Body of pancreas (tissue), 4 donors: ENCODE results near the gene SYNPO2. TPM values are rescaled to one million over a fixed set of nuclear protein-coding genes. Genes with fewer than 3 reads are reported as not detected.

Experiments
- ATAC-seq: fragments of 150-250 bp; one replicate; pipeline ENCODE4 v1.9.1; 2016
- DNase-seq, 4 donors: peaks; one replicate each; pipeline ENCODE4 v3.0.0-alpha.2; 2019
- H3K27ac ChIP-seq, 4 donors: fragments of 200-600 bp; sonication (generic); 1 replicate in 3 of 4; 2 replicates in 1 of 4; pipeline versions ENCODE4 v1.5.1 to v1.6.1; 2016 to 2019; ENCODE audit warnings: mild to moderate bottlenecking in 1 of 4, mixed read lengths in 1 of 4, moderate library complexity in 1 of 4
- H3K27me3 ChIP-seq, 2 donors: fragments of 200-600 bp; sonication (generic); one replicate each; pipeline ENCODE4 v1.6.0; 2016; ENCODE audit warnings: mild to moderate bottlenecking in 1 of 2
- H3K36me3 ChIP-seq, 2 donors: fragments of 200-600 bp; sonication (generic); replicated peaks in 1 of 2; 2 replicates each; pipeline ENCODE4 v1.5.1; 2016; ENCODE audit warnings: low read depth in 2 of 2; ENCODE audit not compliant: insufficient read depth in 1 of 2
- H3K4me1 ChIP-seq: fragments of 200-600 bp; sonication (generic); one replicate; pipeline ENCODE4 v1.6.0; 2016
- H3K4me3 ChIP-seq, 2 donors: fragments of 200-600 bp; sonication (generic); 1 replicate in 1 of 2; 2 replicates in 1 of 2; pipeline ENCODE4 v1.5.1; 2016 to 2019
- H3K9me3 ChIP-seq, 3 donors: fragments of 200-600 bp; sonication (generic); 1 replicate in 2 of 3; 2 replicates in 1 of 3; pipeline ENCODE4 v1.5.1; 2016
- POLR2A ChIP-seq, 3 donors: fragments of 450-650 bp; IDR thresholded peaks; one replicate each; pipeline ENCODE4 v1.6.1; 2016; ENCODE audit warnings: antibody characterized with exemption in 3 of 3, mild to moderate bottlenecking in 2 of 3
- WGBS, 2 donors: methylation state at CpG; one replicate each; pipeline ENCODE4 v1.1.5; 2017; 5-methylcytosine and 5-hydroxymethylcytosine counted together
- intact Hi-C: fragments of 100-400 bp; cut with DNase I; formaldehyde crosslinking; loops from one replicate; pipeline ENCODE4 v1.15.1; 2023
- total RNA-seq, 2 donors: library from RNA; depleted of rRNA; stranded (reverse); fragments of >200 nt; gene quantifications; one replicate each; pipeline ENCODE4 v1.1.0, GENCODE V29; 2016
- TF ChIP-seq, protein P1 (sequence below), 7 experiments: fragments of 450-650 bp in 4 of 7; fragments of 200-600 bp in 3 of 7; sonication (generic) in 3 of 7; IDR thresholded peaks; one replicate each; pipeline ENCODE4 v1.5.1; 2016 to 2019; ENCODE audit warnings: antibody characterized with exemption in 7 of 7

The SYNPO2 gene
- total RNA-seq, 2 donors from 2014 or later, result 7.6 to 19.5 TPM

DNA sequence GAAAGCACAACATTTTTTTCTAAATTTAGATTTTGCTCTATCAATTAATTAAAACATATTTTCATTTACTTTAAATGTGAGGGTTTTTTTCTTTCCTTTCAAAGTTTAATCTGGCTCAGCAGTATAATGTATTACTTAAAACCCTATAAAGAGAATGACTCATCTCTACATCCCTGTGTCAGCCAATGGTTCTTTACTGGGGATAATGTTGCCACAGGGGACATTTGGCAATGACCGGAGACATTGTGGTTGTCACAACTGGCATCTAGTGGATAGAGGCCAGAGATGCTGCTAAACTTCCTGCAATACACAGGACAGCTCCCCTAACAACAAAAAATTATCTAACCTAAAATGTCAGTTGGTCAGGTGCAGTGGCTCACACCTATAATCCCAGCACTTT lies 53.8 kb downstream of the SYNPO2 start:
- H3K4me1 ChIP-seq, result no peaks in the 10 kb centered on the region
- no peaks in the 10 kb centered on the region for H3K27me3 ChIP-seq
- no peak for DNase-seq
- no peak for TF ChIP-seq POLR2A (IDR thresholded peaks at IDR 0.05)
- TF ChIP-seq, protein P1, sequence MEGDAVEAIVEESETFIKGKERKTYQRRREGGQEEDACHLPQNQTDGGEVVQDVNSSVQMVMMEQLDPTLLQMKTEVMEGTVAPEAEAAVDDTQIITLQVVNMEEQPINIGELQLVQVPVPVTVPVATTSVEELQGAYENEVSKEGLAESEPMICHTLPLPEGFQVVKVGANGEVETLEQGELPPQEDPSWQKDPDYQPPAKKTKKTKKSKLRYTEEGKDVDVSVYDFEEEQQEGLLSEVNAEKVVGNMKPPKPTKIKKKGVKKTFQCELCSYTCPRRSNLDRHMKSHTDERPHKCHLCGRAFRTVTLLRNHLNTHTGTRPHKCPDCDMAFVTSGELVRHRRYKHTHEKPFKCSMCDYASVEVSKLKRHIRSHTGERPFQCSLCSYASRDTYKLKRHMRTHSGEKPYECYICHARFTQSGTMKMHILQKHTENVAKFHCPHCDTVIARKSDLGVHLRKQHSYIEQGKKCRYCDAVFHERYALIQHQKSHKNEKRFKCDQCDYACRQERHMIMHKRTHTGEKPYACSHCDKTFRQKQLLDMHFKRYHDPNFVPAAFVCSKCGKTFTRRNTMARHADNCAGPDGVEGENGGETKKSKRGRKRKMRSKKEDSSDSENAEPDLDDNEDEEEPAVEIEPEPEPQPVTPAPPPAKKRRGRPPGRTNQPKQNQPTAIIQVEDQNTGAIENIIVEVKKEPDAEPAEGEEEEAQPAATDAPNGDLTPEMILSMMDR (IDR thresholded peaks at IDR 0.05), result no peak
- no peaks in the 10 kb centered on the region for H3K9me3 ChIP-seq
- H3K27ac ChIP-seq, result no peak overlapping the region
- H3K36me3 ChIP-seq, result no peaks in the 10 kb centered on the region
- H3K4me3 ChIP-seq, result no peak overlapping the region
- WGBS, 2 donors, result 83 to 91% methylated on average over 1 of the region's 1 CpG
- intact Hi-C loops, result no loop called here
- ATAC-seq, result no peak

DNA sequence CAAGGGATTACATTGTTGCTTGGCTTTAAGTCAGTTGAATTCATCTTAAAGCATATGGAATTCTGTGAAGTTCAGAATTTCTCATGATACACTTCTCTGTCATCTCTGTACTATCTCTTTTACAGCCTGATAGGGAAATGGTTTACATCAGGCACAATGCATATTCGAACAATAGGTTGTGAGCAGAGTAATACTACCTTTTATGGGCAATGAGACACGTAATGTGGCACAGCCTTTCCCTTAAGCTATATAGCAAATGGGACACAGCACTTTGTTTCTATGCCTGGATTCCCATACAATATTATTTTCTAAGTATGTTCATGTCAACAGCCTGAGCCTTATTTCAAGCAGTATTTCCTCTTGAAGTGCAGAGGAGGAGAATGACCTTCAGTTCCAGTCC lies 58.4 kb downstream of the SYNPO2 start:
- Histone ChIP-seq H3K9me3 (no peaks in the 10 kb centered on the region), H3K36me3 (no peaks in the 10 kb centered on the region), H3K4me1 (no peaks in the 10 kb centered on the region), H3K27ac (no peak overlapping the region), H3K27me3 (no peaks in the 10 kb centered on the region), H3K4me3 (no peak overlapping the region)
- DNase-seq (no peak), ATAC-seq (no peak)
- no peak for TF ChIP-seq POLR2A (IDR thresholded peaks at IDR 0.05)
- TF ChIP-seq, protein P1 (IDR thresholded peaks at IDR 0.05), result no peak
- intact Hi-C loops, result no loop called here
- WGBS, 2 donors, result 50 to 57% methylated on average over 2 of the region's 2 CpGs

DNA sequence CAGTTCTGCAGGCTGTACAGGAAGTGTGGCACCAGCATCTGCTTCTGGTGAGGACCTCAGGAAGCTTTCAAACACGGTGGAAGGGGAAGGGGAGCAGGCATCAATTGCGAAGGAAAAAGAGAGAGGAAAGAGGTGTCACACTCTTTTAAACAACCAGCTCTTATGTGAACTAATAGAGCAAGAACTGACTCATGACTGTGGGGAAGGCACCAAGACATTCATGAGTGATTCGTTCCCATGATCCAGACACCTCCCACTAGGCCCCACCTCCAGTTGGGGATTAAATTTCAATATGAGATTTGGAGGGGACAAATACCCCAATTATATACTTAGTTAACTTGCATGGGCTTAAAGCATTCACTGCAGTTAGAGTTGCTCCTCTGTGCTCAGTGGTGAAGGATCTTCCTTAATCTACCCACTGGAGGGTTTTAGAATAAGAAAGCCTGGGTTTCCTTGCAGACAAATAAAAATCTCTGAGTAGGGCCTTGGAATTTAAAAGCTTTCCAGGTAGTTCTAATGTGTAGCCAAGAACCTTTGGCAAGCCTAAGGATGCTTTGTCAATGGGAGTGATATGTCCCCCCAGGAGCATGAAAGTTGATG lies 60.0 kb downstream of the SYNPO2 start:
- H3K36me3 ChIP-seq, result no peaks in the 10 kb centered on the region
- 59 to 65% methylated on average over 3 of the region's 3 CpGs for WGBS, 2 donors
- no peak for TF ChIP-seq POLR2A (IDR thresholded peaks at IDR 0.05)
- H3K27me3 ChIP-seq, result no peaks in the 10 kb centered on the region
- intact Hi-C loops, result no loop called here
- no peaks in the 10 kb centered on the region for H3K4me1 ChIP-seq
- H3K9me3 ChIP-seq, result no peaks in the 10 kb centered on the region
- no peak for ATAC-seq
- no peak overlapping the region for H3K27ac ChIP-seq
- no peak for DNase-seq
- H3K4me3 ChIP-seq, result no peak overlapping the region

DNA sequence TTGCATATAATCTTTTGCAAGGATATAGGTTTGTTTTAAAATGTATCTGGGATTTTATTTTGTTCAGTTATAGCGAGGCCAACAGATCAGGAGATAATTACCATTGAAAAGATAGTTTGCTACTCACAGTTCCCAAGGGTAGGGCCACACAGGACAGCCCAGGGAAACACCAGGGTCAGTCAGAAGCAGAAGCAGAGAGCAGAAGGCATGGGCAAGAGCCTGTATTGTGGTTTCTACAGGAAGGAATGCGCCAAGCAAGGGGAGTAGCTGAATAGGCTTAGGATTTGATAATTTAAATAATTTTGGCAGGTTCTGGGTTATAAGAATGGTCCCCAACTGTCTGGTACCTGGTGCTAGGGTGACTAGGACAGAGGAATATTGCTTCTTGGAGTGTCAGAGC lies 61.6 kb downstream of the SYNPO2 start:
- no peaks in the 10 kb centered on the region for H3K4me1 ChIP-seq
- TF ChIP-seq POLR2A (IDR thresholded peaks at IDR 0.05), result no peak
- TF ChIP-seq, protein P1 (IDR thresholded peaks at IDR 0.05), result no peak

DNA sequence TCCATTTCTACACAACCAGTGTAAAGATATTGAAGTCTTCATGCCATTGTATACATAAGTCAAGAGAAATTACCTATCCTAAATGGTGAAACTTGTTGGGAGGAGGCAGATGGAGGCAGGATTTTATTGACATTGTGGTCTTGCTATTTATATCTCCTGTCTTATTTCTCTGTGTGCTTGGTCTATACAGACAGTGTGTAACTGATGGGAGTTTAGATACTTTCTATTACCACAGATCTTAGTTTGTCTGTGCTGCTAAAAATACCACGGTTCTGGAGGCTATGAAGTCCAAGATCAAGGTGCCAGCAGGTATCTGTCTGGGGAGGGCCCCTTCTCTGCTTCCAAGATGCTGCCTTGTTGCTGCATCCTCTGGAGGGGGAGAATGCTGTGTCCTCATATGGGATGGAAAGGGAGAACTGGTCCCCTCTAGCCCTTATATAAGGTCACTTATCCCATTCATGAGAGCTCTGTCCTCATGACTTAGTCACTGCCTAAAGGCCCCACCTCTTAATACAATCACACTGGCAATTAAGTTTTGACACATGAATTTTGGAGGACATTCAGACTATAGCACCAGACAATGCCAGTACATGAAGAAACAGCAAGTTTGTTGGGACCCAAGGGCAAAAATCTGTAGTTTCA lies 62.4 kb downstream of the SYNPO2 start:
- TF ChIP-seq POLR2A (IDR thresholded peaks at IDR 0.05), result no peak
- TF ChIP-seq, protein P1 (IDR thresholded peaks at IDR 0.05), result no peak
- H3K4me1 ChIP-seq, result no peaks in the 10 kb centered on the region
- WGBS, 2 donors, result 13 to 47% methylated on average over 1 of the region's 1 CpG
- intact Hi-C loops, result no loop called here
- no peak for ATAC-seq
- DNase-seq, result no peak
- H3K9me3 ChIP-seq, result no peaks in the 10 kb centered on the region
- H3K27ac ChIP-seq, result no peak overlapping the region
- H3K27me3 ChIP-seq, result no peaks in the 10 kb centered on the region
- no peak overlapping the region for H3K4me3 ChIP-seq
- H3K36me3 ChIP-seq, result no peaks in the 10 kb centered on the region

More for the DNA sequence above, 61.6 kb downstream of the SYNPO2 start:
- Histone ChIP-seq H3K27me3 (no peaks in the 10 kb centered on the region), H3K27ac (no peak overlapping the region), H3K4me3 (no peak overlapping the region), H3K9me3 (no peaks in the 10 kb centered on the region), H3K36me3 (no peaks in the 10 kb centered on the region)
- WGBS, 2 donors, result 60 to 94% methylated on average over 2 of the region's 2 CpGs
- intact Hi-C loops, result no loop called here
- ATAC-seq (no peak), DNase-seq (no peak)
